A673 (cell line): ENCODE measurements around the gene H6PD.

Source experiments
- CTCF ChIP-seq: fragments of 300-800, 200-600 bp; sonication (generic); conservative IDR thresholded peaks from 2 replicates; pipeline ENCODE4 v1.5.1; 2017; ENCODE audit warnings: low read depth, mild to moderate bottlenecking, antibody characterized with exemption, low read length, moderate library complexity, mixed read lengths
- EZH2 ChIP-seq: fragments of 200-600 bp; sonication (generic); IDR thresholded peaks from 2 replicates; pipeline ENCODE4 v1.6.1; 2017; ENCODE audit warnings: borderline replicate concordance, low read depth, mild to moderate bottlenecking, mixed read lengths, antibody characterized with exemption, low read length; ENCODE audit not compliant: poor library complexity, severe bottlenecking

- TF ChIP-seq EZH2, result no peak
- no peak for TF ChIP-seq CTCF
These were observed 30.5 kb downstream of the H6PD start for GRCh38 chr1:9265037-9265436.
